Measurements from ENCODE around the gene PPARGC1A. TPM values are rescaled to one million over a fixed set of nuclear protein-coding genes. Genes with fewer than 3 reads are reported as not detected.

PPARGC1A gene
- polyA plus RNA-seq, 2 of the 4 experiments (the other 2 are of a cell fraction): 0.04 TPM

- TF ChIP-seq USF2 (IDR thresholded peaks at IDR 0.05): no peak
These were observed 144.5 kb downstream of the PPARGC1A start (continued) for GRCh38 chr4:23745377-23745776.
